HepG2 (cell line): ENCODE results near the gene INTS7.

Source experiments
- CTCF ChIP-seq: sonication (generic); formaldehyde crosslinking; IDR thresholded peaks from 2 replicates; pipeline ENCODE4 v1.5.0; 2020; ENCODE audit warnings: mild to moderate bottlenecking, missing genetic modification reagents, moderate library complexity
- KDM3A ChIP-seq: IDR thresholded peaks from 2 replicates; pipeline ENCODE4 v1.6.1; 2018; ENCODE audit warnings: low read depth, missing compliant biosample characterization
- NFKBIZ ChIP-seq: IDR thresholded peaks from 2 replicates; pipeline ENCODE4 v1.6.1; 2018; ENCODE audit warnings: missing genetic modification reagents, missing compliant biosample characterization
- PHF8 ChIP-seq: sonication (generic); formaldehyde crosslinking; IDR thresholded peaks from 2 replicates; pipeline ENCODE4 v1.5.0; 2020; ENCODE audit warnings: missing genetic modification reagents
- POLR2G ChIP-seq: fragments of 200-400 bp; formaldehyde crosslinking; IDR thresholded peaks from 2 replicates; pipeline ENCODE4 v1.6.1; 2018; ENCODE audit warnings: mild to moderate bottlenecking, low read depth, low read length, moderate library complexity
- PRDM15 ChIP-seq: sonication (generic); formaldehyde crosslinking; IDR thresholded peaks from 2 replicates; pipeline ENCODE4 v1.4.0; 2020; ENCODE audit warnings: missing genetic modification reagents
- RXRB ChIP-seq: IDR thresholded peaks from 2 replicates; pipeline ENCODE4 v1.6.1; 2016; ENCODE audit warnings: borderline replicate concordance, missing genetic modification reagents, missing compliant biosample characterization
- SNRNP70 ChIP-seq: fragments of 200-400 bp; formaldehyde crosslinking; IDR thresholded peaks from 2 replicates; pipeline ENCODE4 v1.6.1; 2017; ENCODE audit warnings: mild to moderate bottlenecking, low read depth, low read length, moderate library complexity
- YEATS2 ChIP-seq: sonication (generic); formaldehyde crosslinking; IDR thresholded peaks from 2 replicates; pipeline ENCODE4 v1.4.0; 2020; ENCODE audit warnings: missing genetic modification reagents, borderline replicate concordance
- ZBTB1 ChIP-seq: sonication (generic); formaldehyde crosslinking; IDR thresholded peaks from 2 replicates; pipeline ENCODE4 v1.4.0; 2020; ENCODE audit warnings: missing genetic modification reagents, borderline replicate concordance
- TF ChIP-seq, protein P1 (sequence below), 2 experiments: IDR thresholded peaks; 2 replicates each; pipeline ENCODE4 v1.6.1; 2011 to 2012; ENCODE audit warnings: low read length in 2 of 2, borderline replicate concordance in 1 of 2, low read depth in 1 of 2, mild to moderate bottlenecking in 1 of 2, moderate library complexity in 1 of 2
- TF ChIP-seq, protein P2 (sequence below): fragments of 450-650 bp; IDR thresholded peaks from 2 replicates; pipeline ENCODE4 v1.6.1; 2017

GRCh38 chr1:211933946-211934714, 101.2 kb downstream of the INTS7 start:
- no peak for TF ChIP-seq PHF8 (CRISPR knock-in tag)
- TF ChIP-seq, protein P1, sequence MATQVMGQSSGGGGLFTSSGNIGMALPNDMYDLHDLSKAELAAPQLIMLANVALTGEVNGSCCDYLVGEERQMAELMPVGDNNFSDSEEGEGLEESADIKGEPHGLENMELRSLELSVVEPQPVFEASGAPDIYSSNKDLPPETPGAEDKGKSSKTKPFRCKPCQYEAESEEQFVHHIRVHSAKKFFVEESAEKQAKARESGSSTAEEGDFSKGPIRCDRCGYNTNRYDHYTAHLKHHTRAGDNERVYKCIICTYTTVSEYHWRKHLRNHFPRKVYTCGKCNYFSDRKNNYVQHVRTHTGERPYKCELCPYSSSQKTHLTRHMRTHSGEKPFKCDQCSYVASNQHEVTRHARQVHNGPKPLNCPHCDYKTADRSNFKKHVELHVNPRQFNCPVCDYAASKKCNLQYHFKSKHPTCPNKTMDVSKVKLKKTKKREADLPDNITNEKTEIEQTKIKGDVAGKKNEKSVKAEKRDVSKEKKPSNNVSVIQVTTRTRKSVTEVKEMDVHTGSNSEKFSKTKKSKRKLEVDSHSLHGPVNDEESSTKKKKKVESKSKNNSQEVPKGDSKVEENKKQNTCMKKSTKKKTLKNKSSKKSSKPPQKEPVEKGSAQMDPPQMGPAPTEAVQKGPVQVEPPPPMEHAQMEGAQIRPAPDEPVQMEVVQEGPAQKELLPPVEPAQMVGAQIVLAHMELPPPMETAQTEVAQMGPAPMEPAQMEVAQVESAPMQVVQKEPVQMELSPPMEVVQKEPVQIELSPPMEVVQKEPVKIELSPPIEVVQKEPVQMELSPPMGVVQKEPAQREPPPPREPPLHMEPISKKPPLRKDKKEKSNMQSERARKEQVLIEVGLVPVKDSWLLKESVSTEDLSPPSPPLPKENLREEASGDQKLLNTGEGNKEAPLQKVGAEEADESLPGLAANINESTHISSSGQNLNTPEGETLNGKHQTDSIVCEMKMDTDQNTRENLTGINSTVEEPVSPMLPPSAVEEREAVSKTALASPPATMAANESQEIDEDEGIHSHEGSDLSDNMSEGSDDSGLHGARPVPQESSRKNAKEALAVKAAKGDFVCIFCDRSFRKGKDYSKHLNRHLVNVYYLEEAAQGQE (IDR thresholded peaks at IDR 0.05; ENCODE audit: borderline replicate concordance in 1 of 2, low read depth in 1 of 2, low read length in 2 of 2), result no peak
- TF ChIP-seq CTCF (CRISPR knock-in tag), result no peak
- TF ChIP-seq POLR2G, result no peak
- no peak for TF ChIP-seq RXRB (CRISPR knock-in tag)
- no peak for TF ChIP-seq SNRNP70
- TF ChIP-seq ZBTB1, result no peak
- TF ChIP-seq PRDM15 (CRISPR knock-in tag), result no peak
- TF ChIP-seq YEATS2 (CRISPR knock-in tag), result no peak
- no peak for TF ChIP-seq NFKBIZ
- TF ChIP-seq KDM3A, result no peak
- TF ChIP-seq, protein P2, sequence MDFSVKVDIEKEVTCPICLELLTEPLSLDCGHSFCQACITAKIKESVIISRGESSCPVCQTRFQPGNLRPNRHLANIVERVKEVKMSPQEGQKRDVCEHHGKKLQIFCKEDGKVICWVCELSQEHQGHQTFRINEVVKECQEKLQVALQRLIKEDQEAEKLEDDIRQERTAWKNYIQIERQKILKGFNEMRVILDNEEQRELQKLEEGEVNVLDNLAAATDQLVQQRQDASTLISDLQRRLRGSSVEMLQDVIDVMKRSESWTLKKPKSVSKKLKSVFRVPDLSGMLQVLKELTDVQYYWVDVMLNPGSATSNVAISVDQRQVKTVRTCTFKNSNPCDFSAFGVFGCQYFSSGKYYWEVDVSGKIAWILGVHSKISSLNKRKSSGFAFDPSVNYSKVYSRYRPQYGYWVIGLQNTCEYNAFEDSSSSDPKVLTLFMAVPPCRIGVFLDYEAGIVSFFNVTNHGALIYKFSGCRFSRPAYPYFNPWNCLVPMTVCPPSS, result no peak
